Fibroblast of skin of left quadriceps (primary cell): ENCODE results near the gene R3HDM1.
"Not testable (repeated sequence)": the region's sequence is repeated elsewhere in the genome, so short reads cannot be mapped to it uniquely, and the experiment has no call there.

Experiments used
- DNase-seq, 2 experiments: peaks; one replicate each; pipeline ENCODE4 v3.0.0-alpha.2; 2013; ENCODE audit warnings: low read depth in 2 of 2

R3HDM1 gene

GRCh38 chr2:135531231-135532197 is at the start of gene R3HDM1:
Gene R3HDM1, plus strand, starts transcription at chr2:135531484. Its CDS starts 73,362 bp downstream, at chr2:135604846.
- DNase-seq = peak; percentile 100

GRCh38 chr2:135485441-135485840 is 45.8 kb upstream of the R3HDM1 start:
- DNase-seq = no peak

GRCh38 chr2:135490376-135490775 is 40.9 kb upstream of the R3HDM1 start:
- peak; percentile 21 to 25 for DNase-seq

- no peak for DNase-seq
These were observed 36.8 kb upstream of the R3HDM1 start for GRCh38 chr2:135494503-135494902.

DNA sequence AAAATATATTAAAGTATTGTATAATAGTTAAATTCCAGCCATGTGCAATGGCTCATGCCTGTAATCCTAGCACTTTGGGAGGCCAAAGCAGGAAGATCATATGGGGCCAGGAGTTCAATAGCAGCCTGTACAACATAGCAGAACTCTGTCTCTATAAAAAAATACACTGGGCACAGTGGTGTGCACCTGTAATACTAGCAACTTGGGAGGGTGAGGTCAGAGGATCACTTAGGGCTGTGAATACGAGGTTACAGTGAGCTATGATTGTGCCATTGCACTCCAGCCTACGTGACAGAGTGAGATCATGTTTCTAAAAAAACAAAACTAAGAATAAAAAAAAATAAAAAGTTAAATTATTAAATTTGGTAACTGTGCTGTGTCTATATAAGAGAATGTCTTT is 36.4 kb upstream of the R3HDM1 start:
- no peak for DNase-seq

- DNase-seq = not testable (repeated sequence)
These were observed 32.7 kb upstream of the R3HDM1 start for GRCh38 chr2:135498588-135498987.

- no peak for DNase-seq
These were observed 26.5 kb upstream of the R3HDM1 start for GRCh38 chr2:135504811-135505210.

DNA sequence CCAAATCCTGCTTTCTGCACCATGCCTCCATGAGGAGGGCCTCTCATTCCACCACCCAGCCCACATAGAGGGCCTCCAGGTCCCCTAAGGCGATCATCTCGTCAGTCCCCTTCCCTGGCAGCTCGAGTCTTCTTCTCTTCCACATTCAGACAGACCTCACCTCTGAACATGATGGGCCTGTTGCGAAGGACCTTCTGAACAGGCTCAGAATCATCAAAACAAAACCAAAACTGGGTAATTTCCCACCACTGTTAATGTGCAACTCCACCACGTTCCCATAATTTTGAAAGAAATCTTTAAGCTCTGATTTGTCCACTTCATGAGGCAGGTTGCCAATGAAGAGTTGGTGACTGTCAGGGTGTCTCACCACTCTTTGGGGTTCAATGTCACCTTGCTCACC is 20.7 kb upstream of the R3HDM1 start:
- DNase-seq = no peak

- no peak for DNase-seq
These were observed 19.2 kb upstream of the R3HDM1 start for GRCh38 chr2:135512099-135512498.

- no peak for DNase-seq
These were observed 5.5 kb upstream of the R3HDM1 start for GRCh38 chr2:135525786-135526185.

DNA sequence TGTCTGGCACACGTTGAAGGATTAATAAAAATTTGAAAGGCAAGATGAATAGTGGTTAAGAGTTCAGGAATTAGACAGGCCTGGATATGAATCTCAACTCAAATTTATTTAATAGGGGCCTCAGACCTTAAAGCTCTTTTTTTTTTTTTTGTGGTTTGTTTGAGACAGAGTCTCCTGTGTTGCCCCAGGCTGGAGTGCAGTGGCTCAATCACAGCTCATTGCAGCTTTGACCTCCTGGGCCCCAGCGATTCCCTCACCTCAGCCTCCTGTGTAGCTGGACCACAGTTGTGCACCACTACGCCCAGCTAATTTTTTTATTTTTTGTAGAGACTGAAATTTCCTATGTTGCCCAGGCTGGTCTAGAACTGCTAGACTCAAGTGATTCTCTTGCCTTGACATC is 3.3 kb upstream of the R3HDM1 start:
- DNase-seq = no peak

- DNase-seq = peak; percentile 96
These were observed 712 bp upstream of the R3HDM1 start, which contains the start of gene ZRANB3 for GRCh38 chr2:135530313-135531230. Gene ZRANB3, minus strand, starts transcription at chr2:135531218.

DNA sequence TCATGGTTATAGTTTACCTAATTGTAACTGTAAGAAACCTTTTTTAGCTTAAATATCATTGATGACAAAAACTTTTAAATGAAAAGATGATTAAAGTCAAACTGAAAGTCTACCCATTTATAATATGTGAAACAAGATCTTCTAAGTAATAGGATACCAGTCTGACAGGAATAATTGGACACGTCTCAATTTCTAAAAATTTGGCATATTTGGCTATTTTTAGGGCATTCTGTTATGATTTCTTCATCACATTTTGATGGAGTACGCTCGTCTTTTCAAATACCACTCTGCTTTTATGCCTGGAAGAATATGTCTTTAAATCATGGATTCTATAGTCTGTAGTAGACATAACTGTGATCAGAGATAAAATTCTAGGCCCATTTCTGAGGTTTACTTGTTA is 1.3 kb downstream of the R3HDM1 start:
- peak in 1 of 2 experiments; percentile 9 for DNase-seq

- not testable (repeated sequence) for DNase-seq
These were observed 2.3 kb downstream of the R3HDM1 start for GRCh38 chr2:135533545-135533944.

- DNase-seq = no peak
These were observed 15.2 kb downstream of the R3HDM1 start for GRCh38 chr2:135546436-135546835.

DNA sequence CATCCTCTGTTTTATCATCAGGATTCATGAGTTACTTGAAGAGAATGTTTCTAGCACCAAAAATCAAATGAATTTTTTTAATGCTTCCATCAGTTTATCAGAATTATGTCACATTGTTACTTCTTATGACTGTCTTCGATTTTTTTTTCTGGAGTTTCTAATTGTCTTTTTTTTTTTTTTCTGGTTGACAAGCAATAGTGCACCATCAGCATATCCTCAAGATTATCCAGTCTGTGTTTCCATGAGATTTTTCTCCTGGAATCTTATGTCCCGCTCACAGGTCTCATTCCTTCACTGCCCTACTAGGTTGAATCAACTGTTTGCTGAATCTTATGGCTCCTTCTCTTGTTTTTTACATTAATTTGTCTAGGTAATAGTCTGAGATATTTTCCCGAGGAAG is 16.0 kb downstream of the R3HDM1 start:
- DNase-seq = no peak

DNA sequence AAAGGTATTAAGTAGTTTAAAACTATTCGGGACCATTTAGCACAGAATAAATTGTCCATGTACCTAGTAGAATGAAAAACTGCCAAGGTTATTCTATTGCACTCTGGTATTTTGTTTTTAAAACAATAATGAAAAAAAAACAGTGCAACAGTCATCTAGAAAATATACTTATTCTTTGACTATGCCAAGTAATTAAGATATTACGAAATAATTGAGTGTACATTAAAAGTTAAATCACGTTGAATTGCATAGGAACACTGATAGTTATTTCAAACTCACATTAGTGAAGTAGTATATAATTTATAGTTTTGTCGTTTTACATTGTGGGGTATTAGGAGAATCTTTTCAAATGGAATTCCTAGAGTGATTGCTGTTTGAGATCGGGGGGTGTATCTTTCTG is 20.1 kb downstream of the R3HDM1 start:
- no peak for DNase-seq

GRCh38 chr2:135552887-135553286 is 21.6 kb downstream of the R3HDM1 start:
- no peak for DNase-seq

- no peak for DNase-seq
These were observed 24.0 kb downstream of the R3HDM1 start for GRCh38 chr2:135555311-135555710.

GRCh38 chr2:135557530-135557929 is 26.2 kb downstream of the R3HDM1 start:
- no peak for DNase-seq

DNA sequence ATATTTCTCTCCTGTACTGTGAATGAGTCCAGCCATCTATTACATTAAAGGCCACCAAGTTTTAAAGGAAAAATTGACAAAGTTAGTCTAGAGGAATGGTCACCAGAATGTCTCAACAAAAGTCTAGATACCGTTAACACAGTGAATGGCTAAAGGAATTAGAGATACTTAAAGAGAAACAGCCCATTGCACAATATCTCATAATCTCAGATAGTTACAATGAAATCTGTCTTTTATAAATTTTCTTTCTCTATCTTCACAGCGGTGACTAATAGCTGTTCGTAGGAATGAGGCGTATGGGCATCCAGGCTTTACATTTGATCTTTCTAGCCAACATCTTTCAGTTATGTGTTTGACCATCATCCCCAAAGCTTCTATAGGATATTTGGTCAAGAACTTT is 30.6 kb downstream of the R3HDM1 start:
- DNase-seq = no peak

DNA sequence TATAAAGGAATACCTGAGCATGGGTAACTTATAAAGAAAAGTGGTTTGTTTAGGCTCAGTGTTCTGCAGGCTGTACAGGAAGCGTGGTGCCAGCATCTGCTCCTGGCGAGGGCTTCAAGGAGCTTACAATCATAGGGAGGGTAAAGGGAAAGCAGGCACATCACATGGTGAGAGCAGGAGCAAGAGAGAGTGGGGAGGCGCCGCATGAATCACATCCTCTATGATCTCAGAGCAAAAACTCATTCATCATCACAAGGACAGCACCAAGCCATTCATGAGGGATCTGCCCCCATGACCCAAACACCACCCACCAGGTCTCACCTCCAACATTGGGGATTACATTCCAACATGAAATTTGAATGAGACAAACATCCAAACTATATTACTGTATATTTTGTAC is 32.5 kb downstream of the R3HDM1 start:
- DNase-seq = no peak
